Esophagus squamous epithelium (tissue), 4 donors: Measurements from ENCODE around the gene FILIP1.

Source experiments
- CTCF ChIP-seq, 6 experiments: fragments of 450-650 bp in 4 of 6; fragments of 200-600 bp in 2 of 6; sonication (generic) in 2 of 6; IDR thresholded peaks; one replicate each; pipeline ENCODE4 v1.5.1; 2016 to 2019; ENCODE audit warnings: antibody characterized with exemption in 6 of 6, mild to moderate bottlenecking in 4 of 6, moderate library complexity in 4 of 6
- POLR2A ChIP-seq, 4 donors: fragments of 450-650 bp; IDR thresholded peaks; one replicate each; pipeline ENCODE4 v1.6.1; 2017; ENCODE audit warnings: antibody characterized with exemption in 4 of 4, mild to moderate bottlenecking in 4 of 4, moderate library complexity in 3 of 4

- TF ChIP-seq CTCF (IDR thresholded peaks at IDR 0.05), result no peak
- no peak for TF ChIP-seq POLR2A (IDR thresholded peaks at IDR 0.05)
These were observed 201.9 kb downstream of the FILIP1 start for GRCh38 chr6:75291744-75292143.
